ENCODE data around the gene DYDC1.

GRCh38 chr10:80382989-80383388, 26.4 kb upstream of the DYDC1 start:
- TF ChIP-seq POLR2A (IDR thresholded peaks at IDR 0.05) (no peak), CTCF (IDR thresholded peaks at IDR 0.05) (peak; percentile 53 to 54)
